C4-2B (cell line): ENCODE data around the gene SCAPER.

Source experiments
- ZFX ChIP-seq: fragments of 450-650 bp; IDR thresholded peaks from 2 replicates; pipeline ENCODE4 v1.6.1; 2017
- TF ChIP-seq, protein P1 (sequence below): fragments of 450-650 bp; conservative IDR thresholded peaks from 2 replicates; pipeline ENCODE4 v1.5.1; 2017; ENCODE audit warnings: mild to moderate bottlenecking

- TF ChIP-seq, protein P1, sequence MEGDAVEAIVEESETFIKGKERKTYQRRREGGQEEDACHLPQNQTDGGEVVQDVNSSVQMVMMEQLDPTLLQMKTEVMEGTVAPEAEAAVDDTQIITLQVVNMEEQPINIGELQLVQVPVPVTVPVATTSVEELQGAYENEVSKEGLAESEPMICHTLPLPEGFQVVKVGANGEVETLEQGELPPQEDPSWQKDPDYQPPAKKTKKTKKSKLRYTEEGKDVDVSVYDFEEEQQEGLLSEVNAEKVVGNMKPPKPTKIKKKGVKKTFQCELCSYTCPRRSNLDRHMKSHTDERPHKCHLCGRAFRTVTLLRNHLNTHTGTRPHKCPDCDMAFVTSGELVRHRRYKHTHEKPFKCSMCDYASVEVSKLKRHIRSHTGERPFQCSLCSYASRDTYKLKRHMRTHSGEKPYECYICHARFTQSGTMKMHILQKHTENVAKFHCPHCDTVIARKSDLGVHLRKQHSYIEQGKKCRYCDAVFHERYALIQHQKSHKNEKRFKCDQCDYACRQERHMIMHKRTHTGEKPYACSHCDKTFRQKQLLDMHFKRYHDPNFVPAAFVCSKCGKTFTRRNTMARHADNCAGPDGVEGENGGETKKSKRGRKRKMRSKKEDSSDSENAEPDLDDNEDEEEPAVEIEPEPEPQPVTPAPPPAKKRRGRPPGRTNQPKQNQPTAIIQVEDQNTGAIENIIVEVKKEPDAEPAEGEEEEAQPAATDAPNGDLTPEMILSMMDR: no peak
- TF ChIP-seq ZFX: no peak
These were observed 131.9 kb downstream of the SCAPER start for GRCh38 chr15:76773234-76773633.
